Kidney capillary endothelial cell (primary cell): ENCODE data around the gene TSPAN9.

ENCODE experiments used
- DNase-seq: peaks from one replicate; pipeline ENCODE4 v3.0.0-alpha.2; 2018; ENCODE audit warnings: low spot score

The TSPAN9 gene

GRCh38 chr12:3296409-3296701 lies 219.2 kb downstream of the TSPAN9 start:
- DNase-seq, result no peak

GRCh38 chr12:3298603-3299002 lies 221.4 kb downstream of the TSPAN9 start:
- DNase-seq, result no peak

- peak; percentile 90 for DNase-seq
These were observed 223.0 kb downstream of the TSPAN9 start for GRCh38 chr12:3299929-3300832.

GRCh38 chr12:3300833-3301401 lies 223.7 kb downstream of the TSPAN9 start:
- no peak for DNase-seq

GRCh38 chr12:3302401-3303041 lies 225.3 kb downstream of the TSPAN9 start:
- no peak for DNase-seq

- DNase-seq, result no peak
These were observed 226.4 kb downstream of the TSPAN9 start for GRCh38 chr12:3303410-3304136.

GRCh38 chr12:3304436-3305165 lies 227.4 kb downstream of the TSPAN9 start:
- peak; percentile 94 for DNase-seq

GRCh38 chr12:3305464-3305863 lies 228.3 kb downstream of the TSPAN9 start:
- DNase-seq, result no peak

GRCh38 chr12:3305904-3306619 lies 228.9 kb downstream of the TSPAN9 start:
- DNase-seq, result no peak

- no peak for DNase-seq
These were observed 230.2 kb downstream of the TSPAN9 start for GRCh38 chr12:3307389-3307788.

- no peak for DNase-seq
These were observed 230.9 kb downstream of the TSPAN9 start for GRCh38 chr12:3308063-3308462.

- no peak for DNase-seq
These were observed 231.4 kb downstream of the TSPAN9 start for GRCh38 chr12:3308609-3309008.

GRCh38 chr12:3309805-3310204 lies 232.6 kb downstream of the TSPAN9 start:
- DNase-seq, result no peak

- no peak for DNase-seq
These were observed 233.3 kb downstream of the TSPAN9 start for GRCh38 chr12:3310271-3311026.

- DNase-seq, result no peak
These were observed 233.8 kb downstream of the TSPAN9 start for GRCh38 chr12:3311027-3311402.

GRCh38 chr12:3311491-3312103 lies 234.4 kb downstream of the TSPAN9 start:
- DNase-seq, result no peak

- no peak for DNase-seq
These were observed 235.9 kb downstream of the TSPAN9 start for GRCh38 chr12:3313066-3313465.

GRCh38 chr12:3313675-3314663 lies 236.8 kb downstream of the TSPAN9 start:
- no peak for DNase-seq

- no peak for DNase-seq
These were observed 238.1 kb downstream of the TSPAN9 start for GRCh38 chr12:3315201-3315661.
